NCI-H82 treated with DMSO at 0.1 percent for 48 hours (cell line): ENCODE results near the gene TFCP2L1.

Experiments
- DNase-seq: peaks from one replicate; lab custom pipeline; 2025; ENCODE audit not compliant: unreplicated experiment; lab: John Stamatoyannopoulos, UW

Gene TFCP2L1

DNA sequence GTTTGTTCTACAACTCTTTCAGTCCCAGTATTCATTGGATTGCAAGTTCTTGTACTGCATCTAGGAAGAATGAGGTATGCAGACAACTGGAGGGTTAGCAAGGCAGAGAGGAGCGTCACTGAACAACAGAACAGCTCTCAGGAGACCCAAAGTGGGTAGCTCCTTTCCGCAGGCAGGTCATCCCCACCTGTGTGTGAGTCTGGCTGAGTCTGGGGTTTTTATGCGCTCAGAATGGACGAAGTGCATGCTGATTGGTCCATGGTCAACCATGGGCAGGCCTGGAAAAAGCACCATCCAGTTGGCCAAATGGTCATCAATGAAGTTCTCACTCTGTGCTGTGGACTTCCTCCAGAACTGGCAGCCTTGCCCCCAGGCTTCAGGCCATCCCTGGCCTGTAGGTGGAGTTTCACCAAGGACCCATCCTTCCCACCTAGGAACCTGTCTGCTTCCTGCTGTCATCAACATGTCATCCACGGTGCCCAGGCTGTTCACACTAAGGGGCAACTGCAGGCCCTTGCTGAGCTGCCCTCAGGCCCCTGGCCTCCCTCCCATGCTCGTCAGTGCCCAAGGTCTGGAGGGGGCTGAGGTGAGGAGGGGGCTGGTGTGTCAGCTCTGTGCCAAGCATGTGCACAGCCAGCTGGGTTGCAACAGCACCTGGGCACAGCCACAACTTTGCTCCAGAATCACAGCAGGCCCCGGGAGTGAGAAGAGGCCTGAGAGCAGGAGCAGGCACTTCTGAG is 11.1 kb upstream of the TFCP2L1 start:
- no peak for DNase-seq

GRCh38 chr2:121294881-121295840 is 10.2 kb upstream of the TFCP2L1 start:
- no peak for DNase-seq

GRCh38 chr2:121293450-121294325 is 8.7 kb upstream of the TFCP2L1 start:
- DNase-seq, result no peak

DNA sequence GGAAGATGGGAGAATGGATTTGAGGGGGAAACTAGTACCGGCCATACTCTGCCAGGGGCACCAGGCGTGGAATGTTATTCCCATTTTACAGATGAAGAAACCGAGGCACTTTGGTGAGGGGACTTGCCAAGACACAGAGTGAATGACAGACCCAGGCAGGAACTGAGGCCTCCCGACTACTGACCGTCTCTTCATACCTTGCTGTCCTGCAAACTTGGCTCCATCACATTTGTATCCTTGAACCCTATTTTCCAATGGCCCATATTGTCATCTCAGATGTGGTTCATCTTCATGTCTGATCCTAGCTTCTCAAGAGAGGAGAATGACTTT is 6.2 kb upstream of the TFCP2L1 start:
- DNase-seq, result no peak

GRCh38 chr2:121289271-121289670 is 4.3 kb upstream of the TFCP2L1 start:
- no peak for DNase-seq

GRCh38 chr2:121288454-121289231 is 3.6 kb upstream of the TFCP2L1 start:
- no peak for DNase-seq

DNA sequence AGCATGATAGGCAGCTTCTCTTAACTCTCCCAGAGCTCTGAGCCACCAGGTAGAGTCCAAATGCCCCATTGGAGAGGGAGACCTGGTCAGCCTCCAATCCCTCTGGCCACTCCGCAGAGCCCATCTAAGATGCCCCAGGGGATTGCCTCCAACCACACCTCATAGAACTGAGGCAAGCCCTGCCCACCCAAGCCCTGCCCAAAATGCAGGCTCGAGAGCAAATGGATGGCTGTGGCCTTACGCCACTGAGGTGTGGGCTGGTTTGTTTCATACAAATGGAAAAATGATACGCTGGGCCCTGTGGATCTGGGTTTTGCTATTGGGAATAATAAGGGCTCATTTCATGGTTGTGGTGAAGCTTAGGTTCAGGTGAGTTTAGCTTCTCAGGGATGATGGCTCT is 3.0 kb upstream of the TFCP2L1 start:
- no peak for DNase-seq

GRCh38 chr2:121287146-121287798 is 2.3 kb upstream of the TFCP2L1 start:
- no peak for DNase-seq

GRCh38 chr2:121286506-121286905 is 1.5 kb upstream of the TFCP2L1 start:
- DNase-seq, result no peak

DNA sequence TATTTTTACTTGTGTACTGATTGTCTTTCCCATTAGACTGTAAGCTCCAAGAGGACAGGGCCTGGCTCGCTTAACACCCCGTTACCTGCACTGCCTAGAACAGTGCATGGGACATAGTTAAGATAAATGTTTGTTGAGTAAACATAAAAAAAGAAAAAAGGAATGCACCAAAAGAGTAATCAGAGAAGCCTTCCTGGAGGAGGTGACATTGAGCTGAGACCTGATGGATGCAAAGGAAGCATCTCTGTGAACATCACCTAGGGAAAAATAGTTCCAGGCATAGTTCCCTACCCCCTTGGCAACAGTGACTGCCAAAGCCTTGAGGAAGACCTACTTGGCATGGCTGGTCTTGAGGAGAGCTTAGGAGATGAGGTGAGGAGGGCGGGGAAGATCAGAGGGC is 924 bp upstream of the TFCP2L1 start:
- no peak for DNase-seq

DNA sequence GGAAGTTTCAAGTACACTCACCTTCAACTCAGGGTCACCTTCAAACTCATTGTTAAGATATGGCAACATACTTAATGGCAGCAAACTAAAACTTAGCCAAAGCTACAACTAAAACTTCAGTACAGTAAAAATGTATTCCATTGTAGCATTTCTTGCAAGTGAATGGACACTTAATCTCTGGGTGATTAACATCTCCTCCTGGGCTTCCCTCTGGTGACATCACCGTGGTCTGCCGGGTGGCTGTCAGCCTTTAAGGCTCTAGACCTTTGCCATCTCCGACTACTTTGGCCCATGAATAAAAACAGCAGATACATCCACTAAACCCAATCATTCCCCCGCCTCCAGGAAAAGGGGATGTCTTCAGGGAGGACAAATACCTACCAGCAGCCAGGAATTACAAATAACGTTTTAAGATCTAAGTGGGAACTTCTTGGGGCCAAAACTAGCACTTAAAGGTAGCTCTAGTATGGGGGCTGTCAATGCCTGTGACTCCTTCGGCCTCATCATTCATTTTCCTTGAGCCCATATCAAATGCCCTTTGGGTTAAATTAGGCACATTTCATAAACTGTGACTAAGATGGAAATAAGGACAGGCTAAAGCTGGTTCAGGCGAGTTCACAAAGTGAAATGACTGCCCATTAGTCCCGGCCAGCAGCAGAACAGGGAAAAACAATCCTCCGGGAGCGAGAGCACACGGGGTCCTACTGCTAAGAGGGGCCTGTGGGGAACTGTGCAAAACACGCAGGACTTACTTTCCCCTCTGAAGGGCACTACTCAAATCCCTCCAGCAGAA is 1.1 kb downstream of the TFCP2L1 start:
- no peak for DNase-seq

GRCh38 chr2:121282800-121283385 is 2.1 kb downstream of the TFCP2L1 start:
- no peak for DNase-seq

DNA sequence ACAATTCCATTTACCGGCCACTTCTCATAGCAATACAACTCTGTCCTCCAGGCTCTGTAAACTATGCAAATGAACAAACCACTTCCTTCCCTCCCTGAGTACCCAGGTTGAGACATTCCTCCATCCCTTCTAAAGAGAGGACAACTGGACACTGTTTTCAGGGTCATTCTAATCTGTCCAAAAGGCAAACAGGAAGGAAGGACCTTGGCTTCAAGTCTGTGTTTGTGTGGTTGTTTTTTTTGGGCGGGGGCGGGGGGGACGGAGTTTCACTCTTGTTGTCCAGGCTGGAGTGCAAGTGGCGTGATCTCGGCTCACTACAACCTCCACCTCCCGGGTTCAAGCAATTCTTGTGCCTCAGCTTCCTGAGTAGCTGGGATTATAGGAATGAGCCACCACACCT is 3.3 kb downstream of the TFCP2L1 start:
- no peak for DNase-seq

- no peak for DNase-seq
These were observed 3.9 kb downstream of the TFCP2L1 start for GRCh38 chr2:121281107-121281506.

GRCh38 chr2:121279476-121280220 is 5.4 kb downstream of the TFCP2L1 start:
- DNase-seq, result no peak

DNA sequence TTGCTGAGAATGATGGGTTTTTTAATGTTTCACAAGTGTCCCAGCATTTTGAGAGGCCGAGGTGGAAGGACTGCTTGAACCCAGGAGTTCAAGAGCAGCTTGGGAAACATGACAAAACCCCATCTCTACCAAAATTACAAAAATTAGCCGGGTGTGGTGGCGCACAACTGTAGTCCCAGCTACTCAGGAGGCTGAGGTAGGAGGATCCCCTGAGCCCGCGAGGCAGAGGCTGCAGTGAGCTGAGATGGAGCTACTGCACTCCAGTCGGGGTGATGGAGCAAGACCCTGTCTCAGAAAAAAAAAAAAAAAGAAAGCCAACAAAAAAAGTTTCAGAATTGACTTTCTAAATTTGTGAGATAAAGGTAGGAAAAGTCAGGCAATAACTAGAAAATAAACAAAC is 8.7 kb downstream of the TFCP2L1 start:
- no peak for DNase-seq

GRCh38 chr2:121273116-121273515 is 11.9 kb downstream of the TFCP2L1 start:
- no peak for DNase-seq

GRCh38 chr2:121272596-121272995 is 12.4 kb downstream of the TFCP2L1 start:
- DNase-seq, result no peak
